Activated CD4-positive, alpha-beta T cell treated with anti-CD3 and anti-CD28 coated beads for 36 hours (primary cell): ENCODE results near the gene TNFRSF6B. TPM values are rescaled to one million over a fixed set of nuclear protein-coding genes. Genes with fewer than 3 reads are reported as not detected.

Experiments used
- ATAC-seq: fragments of 200-7000 bp; cut with Tn5 transposase; one replicate; pipeline ENCODE4 v1.10.0; 2021; ENCODE audit warnings: mild to moderate bottlenecking, moderate library complexity
- CTCF ChIA-PET: fragments of 350-600 bp; sonication (Branson Sonifier 250); formaldehyde crosslinking; loops from one replicate; lab custom pipeline; 2021; ENCODE audit warnings: antibody characterized with exemption; lab: Charles Lee
- POLR2A ChIA-PET: fragments of 350-600 bp; sonication (Branson Sonifier 250); formaldehyde crosslinking; loops from one replicate; lab custom pipeline; 2021; ENCODE audit warnings: antibody characterized with exemption, inconsistent platforms; lab: Charles Lee
- DNase-seq: peaks from one replicate; pipeline ENCODE4 v3.0.0-alpha.2; 2020
- H3K27ac Mint-ChIP-seq: one replicate; pipeline ENCODE4 v1.8.0; 2021; ENCODE audit warnings: mixed read lengths
- H3K27me3 Mint-ChIP-seq: one replicate; pipeline ENCODE4 v1.8.0; 2021; ENCODE audit warnings: mixed read lengths
- H3K36me3 Mint-ChIP-seq: one replicate; pipeline ENCODE4 v1.8.0; 2021; ENCODE audit warnings: low read depth, mixed read lengths
- H3K4me1 Mint-ChIP-seq: one replicate; pipeline ENCODE4 v1.8.0; 2021; ENCODE audit warnings: mixed read lengths
- H3K4me3 Mint-ChIP-seq: one replicate; pipeline ENCODE4 v1.8.0; 2021; ENCODE audit warnings: mild to moderate bottlenecking, moderate library complexity, mixed read lengths
- H3K9me3 Mint-ChIP-seq: one replicate; pipeline ENCODE4 v1.8.0; 2021; ENCODE audit warnings: low read depth, mixed read lengths
- intact Hi-C, 2 experiments: fragments of 100-400 bp; cut with DNase I in 1 of 2; cut with micrococcal nuclease in 1 of 2; formaldehyde crosslinking; loops; one replicate each; pipeline versions ENCODE4 v1.14.2 to v1.15.1; 2022 to 2024; cut with DNase I, micrococcal nuclease
- total RNA-seq, 2 experiments: library from RNA; stranded (reverse); gene quantifications; one replicate each; pipeline ENCODE4 v1.2.3, GENCODE V29; 2021

TNFRSF6B gene
- total RNA-seq, 2 experiments from 2014 or later, result 0.21 to 1.7 TPM

GRCh38 chr20:63741354-63741675 is 44.9 kb downstream of the TNFRSF6B start:
- peak overlapping the region; percentile 33 for H3K4me3 Mint-ChIP-seq
- intact Hi-C loops, result loop anchor here (2.0 to 5.0 kb wide), 2 partner anchors 34 to 83 kb away; partner anchors contain the start of genes ARFRP1 (in 1 of the 2), RTEL1 (in 1 of the 2) and ZGPAT (in 1 of the 2)
- H3K4me1 Mint-ChIP-seq, result peaks cover 9% of the 10 kb centered on the region
- ChIA-PET POLR2A (interaction anchor here (0.6 kb wide), 1 partner anchor 28 kb away, joined by 3 read pairs; no protein-coding TSS in a partner anchor), CTCF (interaction anchor here (1.2 to 1.6 kb wide), 4 partner anchors 14 to 232 kb away, joined by 3 to 5 read pairs (median 4); partner anchors contain the start of gene PTK6)
- ATAC-seq, result no peak
- no peak overlapping the region for H3K27ac Mint-ChIP-seq
- no peaks in the 10 kb centered on the region for H3K9me3 Mint-ChIP-seq
- no peak for DNase-seq
- no peaks in the 10 kb centered on the region for H3K27me3 Mint-ChIP-seq
- peaks cover 2% of the 10 kb centered on the region for H3K36me3 Mint-ChIP-seq

GRCh38 chr20:63741676-63742380 is 45.4 kb downstream of the TNFRSF6B start:
- peak overlapping the region; percentile 33 for H3K4me3 Mint-ChIP-seq
- H3K4me1 Mint-ChIP-seq, result peaks cover 4% of the 10 kb centered on the region
- no peak for ATAC-seq
- intact Hi-C loops, result loop anchor here (2.0 to 5.0 kb wide), 2 partner anchors 35 to 83 kb away; partner anchors contain the start of genes ARFRP1 (in 1 of the 2), RTEL1 (in 1 of the 2) and ZGPAT (in 1 of the 2)
- H3K36me3 Mint-ChIP-seq, result peaks cover 2% of the 10 kb centered on the region
- H3K27ac Mint-ChIP-seq, result no peak overlapping the region
- no peaks in the 10 kb centered on the region for H3K27me3 Mint-ChIP-seq
- no peaks in the 10 kb centered on the region for H3K9me3 Mint-ChIP-seq
- ChIA-PET POLR2A (interaction anchor here (0.6 kb wide), 1 partner anchor 28 kb away, joined by 3 read pairs; no protein-coding TSS in a partner anchor), CTCF (interaction anchor here (0.5 to 1.6 kb wide), 4 partner anchors 14 to 204 kb away, joined by 3 to 5 read pairs (median 4); partner anchors contain the start of gene PTK6)
- DNase-seq, result no peak

- ChIA-PET CTCF (interaction anchor here (0.5 kb wide), 1 partner anchor 159 kb away, joined by 3 read pairs; no protein-coding TSS in a partner anchor), POLR2A (interaction anchor here (0.6 kb wide), 2 partner anchors 101 to 123 kb away, joined by 3 to 6 read pairs; no protein-coding TSS in a partner anchor)
- intact Hi-C loops, result loop anchor here in 1 of 2 experiments (5.0 kb wide), 1 partner anchor 35 kb away; the partner anchor contains the start of genes ARFRP1 and ZGPAT
- DNase-seq (no peak), ATAC-seq (no peak)
- H3K4me1 Mint-ChIP-seq, result no peaks in the 10 kb centered on the region
- no peaks in the 10 kb centered on the region for H3K9me3 Mint-ChIP-seq
- no peak overlapping the region for H3K27ac Mint-ChIP-seq
- H3K4me3 Mint-ChIP-seq, result no peak overlapping the region
- no peaks in the 10 kb centered on the region for H3K27me3 Mint-ChIP-seq
- H3K36me3 Mint-ChIP-seq, result peaks cover 2% of the 10 kb centered on the region
Measured at GRCh38 chr20:63742381-63743024, 46.1 kb downstream of the TNFRSF6B start.

- Mint-ChIP-seq H3K4me3 (no peak overlapping the region), H3K9me3 (no peaks in the 10 kb centered on the region), H3K36me3 (peaks cover 2% of the 10 kb centered on the region), H3K4me1 (no peaks in the 10 kb centered on the region), H3K27me3 (no peaks in the 10 kb centered on the region), H3K27ac (no peak overlapping the region)
- intact Hi-C loops, result loop anchor here in 1 of 2 experiments (5.0 kb wide), 1 partner anchor 36 kb away; the partner anchor contains the start of genes ARFRP1 and ZGPAT
- ChIA-PET POLR2A (interaction anchor here (0.6 kb wide), 2 partner anchors 102 to 122 kb away, joined by 3 to 6 read pairs; no protein-coding TSS in a partner anchor), CTCF (interaction anchor here (0.7 kb wide), 1 partner anchor 86 kb away, joined by 3 read pairs; no protein-coding TSS in a partner anchor)
- DNase-seq (no peak), ATAC-seq (no peak)
Measured at GRCh38 chr20:63743210-63743970, 46.9 kb downstream of the TNFRSF6B start.

GRCh38 chr20:63744158-63744557 is 47.7 kb downstream of the TNFRSF6B start:
- Mint-ChIP-seq H3K9me3 (no peaks in the 10 kb centered on the region), H3K36me3 (peaks cover 2% of the 10 kb centered on the region), H3K27ac (no peak overlapping the region), H3K4me1 (peaks cover 2% of the 10 kb centered on the region), H3K4me3 (no peak overlapping the region), H3K27me3 (no peaks in the 10 kb centered on the region)
- ATAC-seq (no peak), DNase-seq (no peak)
- ChIA-PET CTCF (interaction anchor here (0.7 kb wide), 1 partner anchor 85 kb away, joined by 3 read pairs; no protein-coding TSS in a partner anchor), POLR2A (no interaction called here)
- intact Hi-C loops, result loop anchor here in 1 of 2 experiments (5.0 kb wide), 1 partner anchor 37 kb away; the partner anchor contains the start of genes ARFRP1 and ZGPAT

GRCh38 chr20:63744574-63745423 is 48.3 kb downstream of the TNFRSF6B start:
- no peak for DNase-seq
- H3K4me3 Mint-ChIP-seq, result no peak overlapping the region
- peaks cover 2% of the 10 kb centered on the region for H3K36me3 Mint-ChIP-seq
- no peaks in the 10 kb centered on the region for H3K27me3 Mint-ChIP-seq
- no peak overlapping the region for H3K27ac Mint-ChIP-seq
- no peaks in the 10 kb centered on the region for H3K9me3 Mint-ChIP-seq
- ChIA-PET POLR2A (no interaction called here), CTCF (interaction anchor here (0.7 kb wide), 1 partner anchor 24 kb away, joined by 3 read pairs; no protein-coding TSS in a partner anchor)
- no peak for ATAC-seq
- intact Hi-C loops, result loop anchor here in 1 of 2 experiments (5.0 kb wide), 1 partner anchor 37 kb away; the partner anchor contains the start of genes ARFRP1 and ZGPAT
- peaks cover 6% of the 10 kb centered on the region for H3K4me1 Mint-ChIP-seq

GRCh38 chr20:63745424-63745805 is 49.0 kb downstream of the TNFRSF6B start:
- no peaks in the 10 kb centered on the region for H3K27me3 Mint-ChIP-seq

GRCh38 chr20:63745961-63746731 is 49.7 kb downstream of the TNFRSF6B start:
- ChIA-PET POLR2A (no interaction called here), CTCF (no interaction called here)
- no peaks in the 10 kb centered on the region for H3K9me3 Mint-ChIP-seq
- no peak for DNase-seq
- H3K4me1 Mint-ChIP-seq, result peaks cover 13% of the 10 kb centered on the region
- intact Hi-C loops, result no loop called here
- H3K36me3 Mint-ChIP-seq, result peaks cover 2% of the 10 kb centered on the region
- H3K27me3 Mint-ChIP-seq, result no peaks in the 10 kb centered on the region
- ATAC-seq, result no peak
- H3K27ac Mint-ChIP-seq, result no peak overlapping the region
- H3K4me3 Mint-ChIP-seq, result no peak overlapping the region

More at GRCh38 chr20:63745424-63745805, 49.0 kb downstream of the TNFRSF6B start:
- no peak for DNase-seq
- intact Hi-C loops, result no loop called here
- Mint-ChIP-seq H3K4me1 (peaks cover 7% of the 10 kb centered on the region), H3K36me3 (peaks cover 2% of the 10 kb centered on the region), H3K9me3 (no peaks in the 10 kb centered on the region), H3K4me3 (no peak overlapping the region), H3K27ac (no peak overlapping the region)
- CTCF ChIA-PET, result interaction anchor here (0.7 kb wide), 1 partner anchor 24 kb away, joined by 3 read pairs; no protein-coding TSS in a partner anchor
- no peak for ATAC-seq
- POLR2A ChIA-PET, result no interaction called here

GRCh38 chr20:63746751-63747315 is 50.4 kb downstream of the TNFRSF6B start:
- ATAC-seq (no peak), DNase-seq (no peak)
- intact Hi-C loops, result no loop called here
- peaks cover 17% of the 10 kb centered on the region for H3K4me1 Mint-ChIP-seq
- peaks cover 2% of the 10 kb centered on the region for H3K36me3 Mint-ChIP-seq
- POLR2A ChIA-PET, result no interaction called here
- no peak overlapping the region for H3K4me3 Mint-ChIP-seq
- H3K27ac Mint-ChIP-seq, result no peak overlapping the region
- CTCF ChIA-PET, result no interaction called here
- no peaks in the 10 kb centered on the region for H3K9me3 Mint-ChIP-seq
- no peaks in the 10 kb centered on the region for H3K27me3 Mint-ChIP-seq
